ENCODE results near the gene PDGFD. TPM values are rescaled to one million over a fixed set of nuclear protein-coding genes. Genes with fewer than 3 reads are reported as not detected.

The PDGFD gene
- total RNA-seq, 3 donors from 2014 or later (not counting 1 experiment from before 2014, with no cell fraction given): 23.2 to 41.2 (median 33.1) TPM

- Mint-ChIP-seq H3K36me3 (no peaks in the 10 kb centered on the region), H3K9me3 (no peaks in the 10 kb centered on the region)
Measured at GRCh38 chr11:103880968-103881367, 283.0 kb downstream of the PDGFD start.

DNA sequence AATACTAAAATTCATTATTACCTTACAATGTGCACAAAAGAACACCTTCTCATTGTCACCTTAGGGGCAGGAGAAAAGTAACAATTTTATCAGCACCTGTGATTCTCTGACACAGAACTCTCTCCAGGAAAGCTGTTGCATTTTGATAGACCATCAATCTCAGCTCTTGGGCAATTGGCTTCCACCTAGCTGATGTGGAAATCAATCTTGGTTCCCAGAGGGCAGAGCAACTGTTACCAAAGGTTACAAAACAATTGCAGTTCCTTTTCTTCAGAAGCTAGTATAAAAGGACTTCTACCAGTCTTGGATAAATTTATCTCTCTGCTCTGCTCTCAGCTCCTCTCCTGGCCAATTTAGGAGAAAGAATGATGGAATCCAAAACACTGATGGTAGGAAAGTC is 285.3 kb downstream of the PDGFD start:
- no peak overlapping the region for H3K27ac Mint-ChIP-seq
- intact Hi-C loops (cut with micrococcal nuclease): no loop called here
- Histone ChIP-seq H3K4me1 (ENCODE audit: control insufficient read depth, insufficient read depth, low read length) (peaks cover 3% of the 10 kb centered on the region), H3K27me3 (ENCODE audit: control insufficient read depth, insufficient read depth, low read length) (no peaks in the 10 kb centered on the region), H3K4me3 (ENCODE audit: low read length) (no peak overlapping the region), H3K27ac (ENCODE audit: low read length) (no peak overlapping the region), H3K36me3 (ENCODE audit: control insufficient read depth, insufficient read depth, low read length) (no peaks in the 10 kb centered on the region), H3K9me3 (ENCODE audit: control insufficient read depth, insufficient read depth, low read length) (no peaks in the 10 kb centered on the region)
- H3K4me1 Mint-ChIP-seq: peaks cover 6 to 11% of the 10 kb centered on the region in 2 donors
- H3K9me3 Mint-ChIP-seq: no peaks in the 10 kb centered on the region
- no peaks in the 10 kb centered on the region for H3K36me3 Mint-ChIP-seq
- TF ChIP-seq, protein P1, sequence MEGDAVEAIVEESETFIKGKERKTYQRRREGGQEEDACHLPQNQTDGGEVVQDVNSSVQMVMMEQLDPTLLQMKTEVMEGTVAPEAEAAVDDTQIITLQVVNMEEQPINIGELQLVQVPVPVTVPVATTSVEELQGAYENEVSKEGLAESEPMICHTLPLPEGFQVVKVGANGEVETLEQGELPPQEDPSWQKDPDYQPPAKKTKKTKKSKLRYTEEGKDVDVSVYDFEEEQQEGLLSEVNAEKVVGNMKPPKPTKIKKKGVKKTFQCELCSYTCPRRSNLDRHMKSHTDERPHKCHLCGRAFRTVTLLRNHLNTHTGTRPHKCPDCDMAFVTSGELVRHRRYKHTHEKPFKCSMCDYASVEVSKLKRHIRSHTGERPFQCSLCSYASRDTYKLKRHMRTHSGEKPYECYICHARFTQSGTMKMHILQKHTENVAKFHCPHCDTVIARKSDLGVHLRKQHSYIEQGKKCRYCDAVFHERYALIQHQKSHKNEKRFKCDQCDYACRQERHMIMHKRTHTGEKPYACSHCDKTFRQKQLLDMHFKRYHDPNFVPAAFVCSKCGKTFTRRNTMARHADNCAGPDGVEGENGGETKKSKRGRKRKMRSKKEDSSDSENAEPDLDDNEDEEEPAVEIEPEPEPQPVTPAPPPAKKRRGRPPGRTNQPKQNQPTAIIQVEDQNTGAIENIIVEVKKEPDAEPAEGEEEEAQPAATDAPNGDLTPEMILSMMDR (IDR thresholded peaks at IDR 0.05): no peak
- H3K4me3 Mint-ChIP-seq: no peak overlapping the region
- H3K27me3 Mint-ChIP-seq (ENCODE audit: low read depth in 2 of 2): no peaks in the 10 kb centered on the region
- no peak for ATAC-seq
- no peak for DNase-seq

More at GRCh38 chr11:103880968-103881367, 283.0 kb downstream of the PDGFD start:
- Mint-ChIP-seq H3K27ac (no peak overlapping the region), H3K4me1 (peaks cover 6% of the 10 kb centered on the region in 2 donors), H3K4me3 (no peak overlapping the region), H3K27me3 (ENCODE audit: low read depth in 2 of 2) (no peaks in the 10 kb centered on the region)
- DNase-seq (no peak), ATAC-seq (no peak)
- WGBS (ENCODE audit: insufficient coverage): 76% methylated on average over 4 of the region's 4 CpGs
- Histone ChIP-seq H3K4me1 (ENCODE audit: control insufficient read depth, insufficient read depth, low read length) (peaks cover under 1% of the 10 kb centered on the region), H3K9me3 (ENCODE audit: control insufficient read depth, insufficient read depth, low read length) (no peaks in the 10 kb centered on the region), H3K36me3 (ENCODE audit: control insufficient read depth, insufficient read depth, low read length) (no peaks in the 10 kb centered on the region), H3K27me3 (ENCODE audit: control insufficient read depth, insufficient read depth, low read length) (no peaks in the 10 kb centered on the region), H3K27ac (ENCODE audit: low read length) (no peak overlapping the region), H3K4me3 (ENCODE audit: low read length) (no peak overlapping the region)
- intact Hi-C loops (cut with micrococcal nuclease): no loop called here
- TF ChIP-seq, protein P1 (IDR thresholded peaks at IDR 0.05): no peak

DNA sequence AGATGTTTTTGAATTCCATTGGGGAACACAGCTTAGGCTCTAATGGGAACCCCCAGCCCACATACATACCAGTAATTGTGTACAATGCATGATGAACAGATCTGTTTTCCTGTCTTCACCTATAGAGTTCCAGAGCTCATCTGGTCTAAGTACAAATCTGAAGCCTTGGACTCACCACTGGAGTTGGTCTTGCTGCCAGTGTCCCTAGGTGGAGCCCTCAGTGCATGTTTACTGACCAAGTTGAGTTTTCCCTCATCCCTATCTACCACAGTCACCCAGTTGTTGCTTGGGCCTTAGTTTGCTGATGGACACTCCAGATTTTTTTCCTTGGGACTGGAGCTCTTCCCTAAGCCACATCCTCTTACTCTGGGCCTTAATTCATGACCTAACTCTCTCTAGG is 286.7 kb downstream of the PDGFD start:
- no peaks in the 10 kb centered on the region for H3K9me3 ChIP-seq (ENCODE audit: control insufficient read depth, insufficient read depth, low read length)
- intact Hi-C loops (cut with micrococcal nuclease): no loop called here
- TF ChIP-seq, protein P1 (IDR thresholded peaks at IDR 0.05): no peak
- ATAC-seq (no peak), DNase-seq (no peak)
- H3K27ac ChIP-seq (ENCODE audit: low read length): no peak overlapping the region
- H3K4me3 ChIP-seq (ENCODE audit: low read length): no peak overlapping the region
- Mint-ChIP-seq H3K27me3 (ENCODE audit: low read depth in 2 of 2) (no peaks in the 10 kb centered on the region), H3K4me1 (peaks cover 16 to 22% of the 10 kb centered on the region in 2 donors), H3K27ac (no peak overlapping the region), H3K4me3 (no peak overlapping the region), H3K9me3 (no peaks in the 10 kb centered on the region), H3K36me3 (no peaks in the 10 kb centered on the region)
- H3K36me3 ChIP-seq (ENCODE audit: control insufficient read depth, insufficient read depth, low read length): no peaks in the 10 kb centered on the region
- peaks cover 5% of the 10 kb centered on the region for H3K4me1 ChIP-seq (ENCODE audit: control insufficient read depth, insufficient read depth, low read length)
- H3K27me3 ChIP-seq (ENCODE audit: control insufficient read depth, insufficient read depth, low read length): no peaks in the 10 kb centered on the region

DNA sequence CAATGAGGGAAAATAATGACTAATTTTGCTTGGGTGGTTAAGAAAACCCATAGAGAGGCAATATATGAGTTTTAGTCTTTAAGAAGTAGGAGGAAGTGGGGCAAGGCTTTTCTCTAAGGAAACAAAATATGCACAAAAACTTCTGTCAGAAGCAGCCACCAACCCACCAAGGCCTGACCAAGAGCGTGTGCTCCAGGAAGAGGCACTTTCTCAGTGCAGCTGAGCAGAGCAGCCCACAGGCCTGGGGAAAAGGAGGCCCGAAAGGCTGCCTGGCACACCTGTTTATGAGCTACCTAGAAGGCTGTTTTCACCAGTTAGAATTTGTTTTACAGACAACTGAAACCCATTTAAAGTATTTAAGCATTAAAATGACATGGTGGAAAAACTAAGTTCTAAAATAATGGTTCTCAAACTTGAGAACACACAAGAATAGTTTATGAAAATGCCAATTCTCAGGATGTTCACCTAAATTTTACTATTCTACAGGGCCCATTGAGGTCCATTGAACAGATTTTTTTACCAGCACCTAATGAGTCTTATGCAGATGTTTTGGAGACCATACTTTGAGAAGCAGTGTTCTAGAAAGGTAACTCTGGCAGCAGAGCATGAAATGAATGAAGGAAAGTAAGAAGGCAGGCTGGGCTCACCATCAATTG is 288.0 kb downstream of the PDGFD start:
- no peaks in the 10 kb centered on the region for H3K9me3 ChIP-seq (ENCODE audit: control insufficient read depth, insufficient read depth, low read length)
- no peaks in the 10 kb centered on the region for H3K36me3 ChIP-seq (ENCODE audit: control insufficient read depth, insufficient read depth, low read length)
- intact Hi-C loops (cut with micrococcal nuclease): no loop called here
- Mint-ChIP-seq H3K4me1 (peaks cover 29 to 34% of the 10 kb centered on the region in 2 donors), H3K36me3 (no peaks in the 10 kb centered on the region), H3K27ac (peak overlapping the region in 1 of 2 donors; percentile 53), H3K4me3 (no peak overlapping the region), H3K27me3 (ENCODE audit: low read depth in 2 of 2) (no peaks in the 10 kb centered on the region), H3K9me3 (no peaks in the 10 kb centered on the region)
- WGBS (ENCODE audit: insufficient coverage): 3% methylated on average over 2 of the region's 2 CpGs
- H3K4me1 ChIP-seq (ENCODE audit: control insufficient read depth, insufficient read depth, low read length): peaks cover 6% of the 10 kb centered on the region
- ATAC-seq (peak in 1 of 3 donors; percentile 34), DNase-seq (no peak)
- no peak overlapping the region for H3K27ac ChIP-seq (ENCODE audit: low read length)
- H3K27me3 ChIP-seq (ENCODE audit: control insufficient read depth, insufficient read depth, low read length): no peaks in the 10 kb centered on the region
- no peak overlapping the region for H3K4me3 ChIP-seq (ENCODE audit: low read length)
- TF ChIP-seq, protein P1 (IDR thresholded peaks at IDR 0.05): no peak

Measured in natural killer cell (primary cell).